Activated T-cell treated with anti-CD3 and anti-CD28 coated beads, Interleukin-2, amount 50 U/mL, for 24 hours (primary cell): Measurements from ENCODE around the gene ZNF366.

Experiments
- DNase-seq: peaks from one replicate; pipeline ENCODE4 v3.0.0-alpha.2; 2020
- H3K27ac Mint-ChIP-seq: 2 replicates; pipeline ENCODE4 v1.8.0; 2020; ENCODE audit warnings: mild to moderate bottlenecking, mixed read lengths
- H3K27me3 Mint-ChIP-seq: 2 replicates; pipeline ENCODE4 v1.8.0; 2020; ENCODE audit warnings: mixed read lengths
- H3K36me3 Mint-ChIP-seq: 2 replicates; pipeline ENCODE4 v1.8.0; 2020; ENCODE audit warnings: low read depth, mixed read lengths
- H3K4me1 Mint-ChIP-seq: 2 replicates; pipeline ENCODE4 v1.8.0; 2020; ENCODE audit warnings: low read depth, mixed read lengths
- H3K4me3 Mint-ChIP-seq: 2 replicates; pipeline ENCODE4 v1.8.0; 2020; ENCODE audit warnings: mild to moderate bottlenecking, moderate library complexity, mixed read lengths
- H3K9me3 Mint-ChIP-seq: 2 replicates; pipeline ENCODE4 v1.8.0; 2020; ENCODE audit warnings: mixed read lengths

Gene ZNF366, protein sequence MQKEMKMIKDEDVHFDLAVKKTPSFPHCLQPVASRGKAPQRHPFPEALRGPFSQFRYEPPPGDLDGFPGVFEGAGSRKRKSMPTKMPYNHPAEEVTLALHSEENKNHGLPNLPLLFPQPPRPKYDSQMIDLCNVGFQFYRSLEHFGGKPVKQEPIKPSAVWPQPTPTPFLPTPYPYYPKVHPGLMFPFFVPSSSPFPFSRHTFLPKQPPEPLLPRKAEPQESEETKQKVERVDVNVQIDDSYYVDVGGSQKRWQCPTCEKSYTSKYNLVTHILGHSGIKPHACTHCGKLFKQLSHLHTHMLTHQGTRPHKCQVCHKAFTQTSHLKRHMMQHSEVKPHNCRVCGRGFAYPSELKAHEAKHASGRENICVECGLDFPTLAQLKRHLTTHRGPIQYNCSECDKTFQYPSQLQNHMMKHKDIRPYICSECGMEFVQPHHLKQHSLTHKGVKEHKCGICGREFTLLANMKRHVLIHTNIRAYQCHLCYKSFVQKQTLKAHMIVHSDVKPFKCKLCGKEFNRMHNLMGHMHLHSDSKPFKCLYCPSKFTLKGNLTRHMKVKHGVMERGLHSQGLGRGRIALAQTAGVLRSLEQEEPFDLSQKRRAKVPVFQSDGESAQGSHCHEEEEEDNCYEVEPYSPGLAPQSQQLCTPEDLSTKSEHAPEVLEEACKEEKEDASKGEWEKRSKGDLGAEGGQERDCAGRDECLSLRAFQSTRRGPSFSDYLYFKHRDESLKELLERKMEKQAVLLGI

GRCh38 chr5:72507231-72507906, at the start of gene ZNF366:
Gene ZNF366 (minus strand): TSS chr5:72507410. CDS start chr5:72461496, 45,914 bp downstream.
- H3K9me3 Mint-ChIP-seq, result no peaks in the 10 kb centered on the region

DNA sequence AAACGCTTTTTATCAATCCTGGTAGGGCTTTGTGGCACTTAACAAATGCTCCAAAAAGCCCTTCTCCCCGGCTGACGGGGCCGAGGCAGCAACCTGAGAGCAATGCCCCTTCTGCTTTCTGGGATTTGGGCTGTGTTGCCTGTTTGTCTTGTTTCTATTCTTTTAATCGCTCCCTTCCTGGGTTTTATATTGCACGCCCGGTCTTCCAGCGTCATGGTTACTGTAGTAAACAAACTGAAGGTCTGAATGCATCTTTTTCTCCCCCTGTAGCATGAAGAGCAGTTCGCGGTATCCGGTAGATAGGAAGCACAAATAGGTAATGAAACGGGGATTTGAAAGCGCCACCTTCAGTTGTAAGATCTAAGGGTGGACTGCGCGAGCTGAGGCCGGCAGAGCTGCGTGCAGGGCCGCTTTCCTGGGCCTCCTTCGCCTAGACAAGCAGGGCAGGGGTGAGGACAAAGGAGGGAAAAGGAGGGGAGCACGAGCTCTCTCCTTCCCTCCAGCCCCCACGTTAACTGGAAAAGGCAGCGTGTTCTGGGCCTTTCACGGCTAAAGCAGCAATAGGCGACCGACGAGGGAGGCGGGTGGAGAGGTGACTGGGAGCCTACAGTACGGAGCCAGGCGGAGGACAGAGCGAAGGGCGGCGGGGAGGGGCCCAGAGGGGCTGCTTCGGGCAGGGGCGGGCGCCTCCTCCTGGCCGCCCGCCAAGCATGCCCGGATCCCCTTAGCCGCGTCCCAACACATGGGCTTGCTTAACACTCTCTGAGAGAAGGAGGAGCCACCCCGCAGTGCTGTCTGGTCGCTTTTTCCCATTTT, 49.3 kb upstream of the ZNF366 start:
- Mint-ChIP-seq H3K4me1 (peaks cover 22% of the 10 kb centered on the region), H3K27me3 (peaks cover 77% of the 10 kb centered on the region), H3K4me3 (peak overlapping the region; percentile 67), H3K9me3 (no peaks in the 10 kb centered on the region), H3K36me3 (no peaks in the 10 kb centered on the region), H3K27ac (peak overlapping the region; percentile 1)
- DNase-seq, result peak; percentile 49

More at GRCh38 chr5:72507231-72507906, at the start of gene ZNF366:
- Mint-ChIP-seq H3K4me3 (no peak within 1 kb of the TSS), H3K27me3 (peaks cover 62% of the 10 kb centered on the region), H3K27ac (no peak within 1 kb of the TSS), H3K4me1 (peaks cover 14% of the 10 kb centered on the region), H3K36me3 (no peaks in the 10 kb centered on the region)
- no peak for DNase-seq

DNA sequence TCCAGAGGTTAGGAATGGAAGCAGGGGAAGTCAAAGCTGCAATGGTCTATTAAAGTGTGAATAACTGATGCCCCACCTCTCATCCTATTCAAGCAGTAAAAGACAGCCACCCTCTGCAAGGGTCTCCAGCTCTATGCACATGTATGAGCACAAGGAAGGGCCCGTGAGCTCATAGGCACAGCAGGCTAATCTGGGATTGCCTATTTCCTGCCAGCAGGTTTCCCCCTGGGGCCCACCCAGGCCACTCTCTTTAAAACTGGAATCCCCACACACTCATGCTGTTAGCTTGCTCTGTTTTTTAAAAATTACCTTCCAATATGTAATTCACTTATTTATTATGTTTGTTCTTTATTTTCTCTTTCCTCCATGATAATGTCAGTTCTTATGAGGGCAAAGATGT, 48.7 kb upstream of the ZNF366 start:
- peak overlapping the region; percentile 67 for H3K4me3 Mint-ChIP-seq
- H3K27ac Mint-ChIP-seq, result no peak overlapping the region
- no peaks in the 10 kb centered on the region for H3K36me3 Mint-ChIP-seq
- H3K4me1 Mint-ChIP-seq, result peaks cover 22% of the 10 kb centered on the region
- H3K27me3 Mint-ChIP-seq, result peaks cover 74% of the 10 kb centered on the region
- DNase-seq, result no peak
- no peaks in the 10 kb centered on the region for H3K9me3 Mint-ChIP-seq

- no peak for DNase-seq
- H3K4me3 Mint-ChIP-seq, result no peak overlapping the region
- H3K27me3 Mint-ChIP-seq, result peaks cover 75% of the 10 kb centered on the region
- no peaks in the 10 kb centered on the region for H3K36me3 Mint-ChIP-seq
- no peaks in the 10 kb centered on the region for H3K9me3 Mint-ChIP-seq
- H3K27ac Mint-ChIP-seq, result no peak overlapping the region
- H3K4me1 Mint-ChIP-seq, result peaks cover 17% of the 10 kb centered on the region
Measured at GRCh38 chr5:72554897-72555296, 47.7 kb upstream of the ZNF366 start.

- Mint-ChIP-seq H3K27me3 (peaks cover 58% of the 10 kb centered on the region), H3K36me3 (no peaks in the 10 kb centered on the region), H3K9me3 (no peaks in the 10 kb centered on the region), H3K4me3 (no peak overlapping the region), H3K27ac (no peak overlapping the region), H3K4me1 (peaks cover 10% of the 10 kb centered on the region)
- DNase-seq, result no peak
Measured at GRCh38 chr5:72552041-72552557, 44.9 kb upstream of the ZNF366 start.

DNA sequence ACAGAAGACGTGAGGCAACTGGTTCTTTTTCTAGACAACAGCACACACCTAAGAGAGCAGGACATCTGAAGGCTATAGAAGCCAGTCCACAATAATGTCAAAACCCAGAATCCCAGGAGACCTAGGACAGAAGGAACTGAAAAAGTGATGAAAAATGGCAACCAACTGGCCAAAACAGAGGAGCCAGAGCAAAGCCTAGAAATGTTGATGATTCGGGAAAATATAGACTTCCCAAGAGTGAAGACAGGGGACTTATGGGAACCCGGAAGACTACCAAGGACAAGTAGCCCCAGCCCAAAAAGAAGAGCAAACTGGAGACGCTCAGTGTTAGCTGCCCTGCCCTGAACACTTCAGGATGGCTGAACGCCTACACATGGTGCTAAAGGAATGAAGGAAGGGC, 43.4 kb upstream of the ZNF366 start:
- Mint-ChIP-seq H3K27ac (no peak overlapping the region), H3K4me3 (no peak overlapping the region), H3K36me3 (no peaks in the 10 kb centered on the region)

GRCh38 chr5:72543811-72544210, 36.6 kb upstream of the ZNF366 start:
- H3K9me3 Mint-ChIP-seq, result peaks cover 6% of the 10 kb centered on the region
- H3K4me1 Mint-ChIP-seq, result no peaks in the 10 kb centered on the region
- DNase-seq, result no peak
- peaks cover 5% of the 10 kb centered on the region for H3K27me3 Mint-ChIP-seq
- H3K27ac Mint-ChIP-seq, result no peak overlapping the region
- H3K4me3 Mint-ChIP-seq, result no peak overlapping the region
- no peaks in the 10 kb centered on the region for H3K36me3 Mint-ChIP-seq

More for the DNA sequence above, 43.4 kb upstream of the ZNF366 start:
- Mint-ChIP-seq H3K9me3 (peaks cover 4% of the 10 kb centered on the region), H3K4me1 (no peaks in the 10 kb centered on the region), H3K27me3 (peaks cover 47% of the 10 kb centered on the region)
- DNase-seq, result no peak

DNA sequence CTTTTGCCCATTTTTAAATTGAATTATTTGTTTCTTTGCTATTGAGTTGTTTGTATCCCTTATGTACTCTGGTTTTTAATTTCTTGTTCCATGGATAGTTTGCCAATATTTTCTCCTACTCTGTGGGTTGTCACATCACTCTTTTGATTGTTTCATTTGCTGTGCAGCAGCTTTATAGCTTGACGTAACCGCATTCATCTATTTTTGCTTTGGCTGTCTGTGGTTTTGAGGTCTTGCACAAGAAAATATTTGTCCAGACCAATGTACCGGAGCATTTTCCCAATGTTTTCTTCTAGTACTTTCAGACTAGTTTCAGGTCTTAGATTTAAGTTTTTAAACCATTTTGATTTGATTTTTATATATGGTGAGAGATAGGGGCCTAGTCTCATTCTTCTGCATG, 36.2 kb upstream of the ZNF366 start:
- no peak overlapping the region for H3K4me3 Mint-ChIP-seq
- DNase-seq, result no peak

GRCh38 chr5:72542695-72543094, 35.5 kb upstream of the ZNF366 start:
- DNase-seq, result no peak
- Mint-ChIP-seq H3K4me3 (no peak overlapping the region), H3K4me1 (no peaks in the 10 kb centered on the region), H3K9me3 (peaks cover 6% of the 10 kb centered on the region), H3K27ac (no peak overlapping the region), H3K27me3 (peaks cover 8% of the 10 kb centered on the region), H3K36me3 (no peaks in the 10 kb centered on the region)

More for the DNA sequence above, 36.2 kb upstream of the ZNF366 start:
- peaks cover 6% of the 10 kb centered on the region for H3K9me3 Mint-ChIP-seq
- H3K27ac Mint-ChIP-seq, result no peak overlapping the region
- H3K27me3 Mint-ChIP-seq, result peaks cover 5% of the 10 kb centered on the region
- H3K36me3 Mint-ChIP-seq, result no peaks in the 10 kb centered on the region
- no peaks in the 10 kb centered on the region for H3K4me1 Mint-ChIP-seq

DNA sequence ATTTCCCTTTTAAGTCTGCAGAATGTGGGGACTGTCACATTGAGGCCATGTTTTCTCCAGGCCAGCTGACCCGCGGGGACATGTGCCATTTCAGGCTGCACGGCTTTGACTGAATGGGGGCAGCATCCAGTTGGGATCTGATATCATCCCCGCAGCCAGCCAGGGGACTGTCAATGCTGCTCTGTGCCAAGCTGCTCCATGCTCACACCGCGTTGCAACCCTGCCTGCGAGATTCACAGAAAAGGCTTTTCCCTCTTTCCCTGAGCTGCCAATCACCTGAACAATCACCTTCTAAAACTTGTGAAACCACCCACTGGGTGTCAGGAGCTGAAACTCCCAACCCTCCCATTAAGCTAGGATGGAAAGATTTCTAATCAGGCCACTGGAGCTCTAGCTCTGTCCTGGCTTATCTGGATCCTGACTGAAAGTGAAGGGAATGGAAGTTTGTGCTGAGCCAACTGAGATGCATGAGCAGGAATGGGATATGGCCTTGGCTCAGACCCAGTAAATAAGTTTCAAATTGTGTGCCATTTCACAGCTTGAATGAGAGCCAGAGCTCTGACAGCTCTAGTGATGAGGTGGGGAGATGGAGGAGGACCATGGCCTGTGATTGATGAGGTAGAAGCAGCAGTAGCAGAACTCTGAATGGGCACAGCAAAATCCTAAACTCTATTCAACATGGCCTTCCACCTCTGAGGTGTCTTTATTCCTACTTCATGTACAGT, 34.5 kb upstream of the ZNF366 start:
- H3K27me3 Mint-ChIP-seq, result peaks cover 8% of the 10 kb centered on the region

GRCh38 chr5:72540759-72541438, 33.7 kb upstream of the ZNF366 start:
- Mint-ChIP-seq H3K27me3 (peaks cover 6% of the 10 kb centered on the region), H3K4me1 (no peaks in the 10 kb centered on the region), H3K36me3 (no peaks in the 10 kb centered on the region), H3K4me3 (no peak overlapping the region), H3K27ac (no peak overlapping the region), H3K9me3 (peaks cover 4% of the 10 kb centered on the region)
- no peak for DNase-seq

More for the DNA sequence above, 34.5 kb upstream of the ZNF366 start:
- no peak overlapping the region for H3K27ac Mint-ChIP-seq
- no peak for DNase-seq
- H3K4me1 Mint-ChIP-seq, result no peaks in the 10 kb centered on the region
- H3K4me3 Mint-ChIP-seq, result no peak overlapping the region
- peaks cover 6% of the 10 kb centered on the region for H3K9me3 Mint-ChIP-seq
- H3K36me3 Mint-ChIP-seq, result no peaks in the 10 kb centered on the region

- no peak overlapping the region for H3K27ac Mint-ChIP-seq
- no peaks in the 10 kb centered on the region for H3K9me3 Mint-ChIP-seq
- no peaks in the 10 kb centered on the region for H3K4me1 Mint-ChIP-seq
- no peaks in the 10 kb centered on the region for H3K36me3 Mint-ChIP-seq
- DNase-seq, result no peak
- no peak overlapping the region for H3K4me3 Mint-ChIP-seq
- H3K27me3 Mint-ChIP-seq, result peaks cover 6% of the 10 kb centered on the region
Measured at GRCh38 chr5:72539726-72540125, 32.5 kb upstream of the ZNF366 start.

GRCh38 chr5:72539038-72539437, 31.8 kb upstream of the ZNF366 start:
- DNase-seq, result no peak
- Mint-ChIP-seq H3K4me3 (no peak overlapping the region), H3K36me3 (no peaks in the 10 kb centered on the region), H3K27ac (no peak overlapping the region), H3K4me1 (no peaks in the 10 kb centered on the region), H3K9me3 (no peaks in the 10 kb centered on the region), H3K27me3 (peaks cover 12% of the 10 kb centered on the region)
